CD4-positive, alpha-beta T cell (primary cell): Measurements from ENCODE around the gene PPP4R3C. TPM values are rescaled to one million over a fixed set of nuclear protein-coding genes. Genes with fewer than 3 reads are reported as not detected.
"Not testable (repeated sequence)": the region's sequence is repeated elsewhere in the genome, so short reads cannot be mapped to it uniquely, and the experiment has no call there.

Source experiments
- ATAC-seq: fragments of 200-7000 bp; cut with Tn5 transposase; one replicate; pipeline ENCODE4 v1.10.0; 2022; ENCODE audit warnings: mild to moderate bottlenecking; ENCODE audit not compliant: poor library complexity
- CTCF ChIA-PET: fragments of 350-600 bp; sonication (Branson Sonifier 250); formaldehyde crosslinking; loops from one replicate; lab custom pipeline; 2021; ENCODE audit warnings: antibody characterized with exemption, inconsistent platforms; lab: Charles Lee
- POLR2A ChIA-PET: fragments of 350-600 bp; sonication (Branson Sonifier 250); formaldehyde crosslinking; loops from one replicate; lab custom pipeline; 2021; ENCODE audit warnings: antibody characterized with exemption, inconsistent platforms; lab: Charles Lee
- DNase-seq, 14 experiments: peaks; one replicate each; pipeline ENCODE4 v3.0.0-alpha.2; 2013 to 2020; ENCODE audit warnings: mixed read lengths in 2 of 14
- H3K27ac ChIP-seq, 2 donors: one replicate each; pipeline versions ENCODE4 v1.5.1 to v1.7.0; 2013; ENCODE audit warnings: low read length in 2 of 2, low read depth in 1 of 2, mild to moderate bottlenecking in 1 of 2
- H3K27me3 ChIP-seq, 2 experiments: 1 replicate in 1 of 2; 2 replicates in 1 of 2; pipeline versions ENCODE4 v1.6.1 to v1.7.0; 2013; ENCODE audit warnings: low read length in 2 of 2, control low read depth in 1 of 2, mild to moderate bottlenecking in 1 of 2, moderate library complexity in 1 of 2; ENCODE audit not compliant: insufficient read depth in 2 of 2, control insufficient read depth in 1 of 2
- H3K36me3 ChIP-seq: one replicate; pipeline ENCODE4 v1.6.1; 2013; ENCODE audit warnings: low read length, control low read depth; ENCODE audit not compliant: insufficient read depth
- H3K4me1 ChIP-seq: one replicate; pipeline ENCODE4 v1.6.1; 2013; ENCODE audit warnings: low read length, control low read depth; ENCODE audit not compliant: insufficient read depth
- H3K4me3 ChIP-seq: one replicate; pipeline ENCODE4 v1.5.1; 2013; ENCODE audit warnings: mild to moderate bottlenecking, low read length, moderate library complexity
- H3K9me3 ChIP-seq, 2 experiments: 1 replicate in 1 of 2; 2 replicates in 1 of 2; pipeline versions ENCODE4 v1.6.1 to v1.7.0; 2013; ENCODE audit warnings: low read length in 2 of 2, mild to moderate bottlenecking in 2 of 2, control low read depth in 1 of 2, moderate library complexity in 1 of 2; ENCODE audit not compliant: control insufficient read depth in 1 of 2, insufficient read depth in 1 of 2
- H3K27ac Mint-ChIP-seq: one replicate; pipeline ENCODE4 v1.8.0; 2020; ENCODE audit warnings: mixed read lengths
- H3K27me3 Mint-ChIP-seq: one replicate; pipeline ENCODE4 v1.8.0; 2021; ENCODE audit warnings: mixed read lengths
- H3K36me3 Mint-ChIP-seq: one replicate; pipeline ENCODE4 v1.8.0; 2021; ENCODE audit warnings: low read depth, mixed read lengths
- H3K4me1 Mint-ChIP-seq: one replicate; pipeline ENCODE4 v1.8.0; 2021; ENCODE audit warnings: low read depth, mixed read lengths
- H3K4me3 Mint-ChIP-seq: one replicate; pipeline ENCODE4 v1.8.0; 2020; ENCODE audit warnings: mild to moderate bottlenecking, mixed read lengths
- H3K9me3 Mint-ChIP-seq: one replicate; pipeline ENCODE4 v1.8.0; 2020; ENCODE audit warnings: mixed read lengths
- CTCF ChIP-seq: fragments of 200-600 bp; IDR thresholded peaks from one replicate; pipeline ENCODE4 v1.8.0; 2022; ENCODE audit warnings: antibody characterized with exemption, mild to moderate bottlenecking
- intact Hi-C, 2 experiments: fragments of 100-400 bp; cut with DNase I in 1 of 2; cut with micrococcal nuclease in 1 of 2; formaldehyde crosslinking; loops; one replicate each; pipeline versions ENCODE4 v1.15.1 to v1.9.0; 2023 to 2025; cut with DNase I, micrococcal nuclease
- total RNA-seq, 174 experiments: library from RNA in 2 of 174; stranded (reverse) in 2 of 174; gene quantifications; one replicate each; pipeline ENCODE4 v1.2.3 and lab custom pipeline; 2021 to 2026

Gene PPP4R3C
- total RNA-seq, 2 experiments from 2014 or later: not detected

DNA sequence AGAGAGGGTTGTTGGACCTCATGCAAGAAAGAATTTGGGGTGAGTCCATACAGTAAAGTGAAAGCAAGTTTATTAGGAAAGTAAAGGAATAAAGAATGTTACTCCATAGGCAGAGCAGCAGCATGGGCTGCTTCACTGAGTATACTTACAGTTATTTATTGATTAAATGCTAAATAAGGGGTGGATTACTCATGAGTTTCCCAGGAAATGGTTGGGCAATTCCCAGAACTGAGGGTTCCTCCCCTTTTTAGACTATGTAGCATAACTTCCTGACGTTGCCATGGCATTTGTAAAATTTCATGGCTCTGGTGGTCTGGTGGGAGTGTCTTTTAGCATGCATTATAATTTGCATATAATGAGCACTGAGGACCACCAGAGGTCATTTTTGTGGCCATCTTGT, 16.7 kb downstream of the PPP4R3C start:
- TF ChIP-seq CTCF: no peak
- intact Hi-C loops: no loop called here

DNA sequence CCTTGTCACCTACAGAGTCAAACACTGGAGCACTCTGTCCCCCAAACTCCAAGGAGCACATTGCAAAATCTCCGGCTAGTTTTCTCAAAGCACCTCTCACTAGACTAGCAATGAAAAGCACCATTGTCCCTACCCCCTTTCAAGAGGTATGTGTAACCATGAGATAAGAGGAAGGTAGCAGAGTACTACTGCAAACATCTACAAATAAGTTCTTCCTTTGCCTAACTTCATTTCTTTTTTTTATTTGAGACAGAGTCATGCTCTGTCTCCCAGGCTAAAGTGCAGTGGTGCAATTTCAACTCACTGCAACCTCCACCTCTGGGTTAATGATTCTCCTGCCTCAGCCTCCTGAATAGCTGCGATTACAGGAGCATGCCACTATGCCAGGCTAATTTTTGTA, 17.7 kb downstream of the PPP4R3C start:
- H3K9me3 Mint-ChIP-seq: peaks cover 3% of the 10 kb centered on the region
- ChIA-PET CTCF (no interaction called here), POLR2A (no interaction called here)
- H3K4me1 ChIP-seq: no peaks in the 10 kb centered on the region
- no peaks in the 10 kb centered on the region for H3K27me3 ChIP-seq
- H3K4me3 Mint-ChIP-seq: no peak overlapping the region
- no peak for TF ChIP-seq CTCF
- no peak for DNase-seq
- no peak overlapping the region for H3K27ac Mint-ChIP-seq
- H3K27me3 Mint-ChIP-seq: no peaks in the 10 kb centered on the region
- no peak for ATAC-seq
- H3K36me3 ChIP-seq: no peaks in the 10 kb centered on the region
- no peak overlapping the region for H3K27ac ChIP-seq
- intact Hi-C loops: no loop called here
- peaks cover 0 to 10% of the 10 kb centered on the region in 2 experiments for H3K9me3 ChIP-seq
- no peak overlapping the region for H3K4me3 ChIP-seq
- no peaks in the 10 kb centered on the region for H3K36me3 Mint-ChIP-seq
- no peaks in the 10 kb centered on the region for H3K4me1 Mint-ChIP-seq

More for the DNA sequence above, 16.7 kb downstream of the PPP4R3C start:
- POLR2A ChIA-PET: no interaction called here
- CTCF ChIA-PET: no interaction called here
- Mint-ChIP-seq H3K27ac (no peak overlapping the region), H3K4me1 (no peaks in the 10 kb centered on the region), H3K4me3 (no peak overlapping the region), H3K27me3 (no peaks in the 10 kb centered on the region), H3K9me3 (peaks cover 3% of the 10 kb centered on the region), H3K36me3 (no peaks in the 10 kb centered on the region)
- H3K27me3 ChIP-seq: no peaks in the 10 kb centered on the region
- no peak overlapping the region for H3K4me3 ChIP-seq
- H3K27ac ChIP-seq: no peak overlapping the region
- H3K36me3 ChIP-seq: no peaks in the 10 kb centered on the region
- DNase-seq: no peak
- peaks cover 0 to 10% of the 10 kb centered on the region in 2 experiments for H3K9me3 ChIP-seq
- H3K4me1 ChIP-seq: no peaks in the 10 kb centered on the region
- ATAC-seq: no peak

GRCh38 chrX:27444093-27444908, 18.8 kb downstream of the PPP4R3C start:
- no peak overlapping the region for H3K4me3 ChIP-seq
- H3K27me3 ChIP-seq: no peaks in the 10 kb centered on the region
- Mint-ChIP-seq H3K4me3 (no peak overlapping the region), H3K27me3 (no peaks in the 10 kb centered on the region), H3K4me1 (no peaks in the 10 kb centered on the region), H3K9me3 (peaks cover 3% of the 10 kb centered on the region), H3K36me3 (no peaks in the 10 kb centered on the region), H3K27ac (no peak overlapping the region)
- H3K36me3 ChIP-seq: no peaks in the 10 kb centered on the region
- CTCF ChIA-PET: no interaction called here
- POLR2A ChIA-PET: no interaction called here
- H3K27ac ChIP-seq: no peak overlapping the region
- intact Hi-C loops: no loop called here
- no peak for DNase-seq
- no peak for ATAC-seq
- no peak for TF ChIP-seq CTCF
- H3K9me3 ChIP-seq: peaks cover 0 to 10% of the 10 kb centered on the region in 2 experiments
- H3K4me1 ChIP-seq: no peaks in the 10 kb centered on the region

DNA sequence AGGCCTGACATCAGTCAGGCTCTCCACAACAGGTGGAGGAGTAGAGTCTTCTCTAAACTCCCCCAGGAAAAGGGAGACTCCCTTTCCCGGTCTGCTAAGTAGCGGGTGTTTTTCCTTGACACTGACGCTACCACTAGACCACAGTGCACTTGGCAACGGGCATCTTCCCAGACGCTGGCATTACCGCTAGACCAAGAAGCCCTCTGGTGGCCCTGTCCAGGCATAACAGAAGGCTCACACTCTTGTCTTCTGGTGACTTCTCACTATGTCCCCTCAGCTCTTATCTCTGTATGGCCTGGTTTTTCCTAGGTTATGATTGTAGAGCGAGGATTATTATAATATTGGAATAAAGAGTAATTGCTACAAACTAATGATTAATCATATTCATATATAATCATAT, 20.7 kb downstream of the PPP4R3C start:
- H3K27me3 Mint-ChIP-seq, H3K36me3 ChIP-seq, H3K4me3 Mint-ChIP-seq, DNase-seq, H3K9me3 Mint-ChIP-seq, H3K27me3 ChIP-seq, CTCF ChIA-PET, H3K27ac Mint-ChIP-seq, intact Hi-C loops, POLR2A ChIA-PET, H3K9me3 ChIP-seq, H3K27ac ChIP-seq, H3K4me1 ChIP-seq, H3K36me3 Mint-ChIP-seq, H3K4me3 ChIP-seq, H3K4me1 Mint-ChIP-seq, ATAC-seq: not testable (repeated sequence)
